Left ventricle myocardium superior (tissue), 1 donor: ENCODE data around the gene WHRN. TPM values are rescaled to one million over a fixed set of nuclear protein-coding genes. Genes with fewer than 3 reads are reported as not detected.

Source experiments
- ATAC-seq: fragments of 200-7000 bp; cut with Tn5 transposase; one replicate; pipeline ENCODE4 v1.9.1; 2020; ENCODE audit warnings: mild to moderate bottlenecking, moderate library complexity
- DNase-seq: peaks from one replicate; pipeline ENCODE4 v3.0.0-alpha.2; 2020
- intact Hi-C: fragments of 100-400 bp; cut with micrococcal nuclease; formaldehyde crosslinking; loops from one replicate; pipeline ENCODE4 v1.11.0; 2022
- total RNA-seq: library from RNA; stranded (reverse); fragmentation: NEBNext Ultra II Directional; extraction: Animal tissue kit (Norgen Biotek cat#: 25700); gene quantifications from one replicate; pipeline ENCODE4 v1.2.1, GENCODE V29; 2021
- donor health status: DM: no; HTN: yes; CAD: no; lungs with severe emphysema.

The WHRN gene
- total RNA-seq, 1 donor from 2014 or later = 0.57 TPM

- intact Hi-C loops = no loop called here
- ATAC-seq = no peak
- DNase-seq = no peak
Observed at GRCh38 chr9:114477642-114478041, 27.6 kb downstream of the WHRN start.

GRCh38 chr9:114476891-114477469, 28.3 kb downstream of the WHRN start:
- intact Hi-C loops = no loop called here
- no peak for ATAC-seq
- DNase-seq = no peak

- ATAC-seq = no peak
- no peak for DNase-seq
- intact Hi-C loops = no loop called here
Observed at GRCh38 chr9:114475412-114476135, 29.7 kb downstream of the WHRN start.

GRCh38 chr9:114474425-114474824, 30.8 kb downstream of the WHRN start:
- intact Hi-C loops = no loop called here
- DNase-seq (no peak), ATAC-seq (no peak)

GRCh38 chr9:114473447-114473801, 31.8 kb downstream of the WHRN start:
- no peak for ATAC-seq
- DNase-seq = no peak
- intact Hi-C loops = no loop called here

GRCh38 chr9:114472765-114473446, 32.4 kb downstream of the WHRN start:
- no peak for ATAC-seq
- intact Hi-C loops = no loop called here
- DNase-seq = no peak

- ATAC-seq = no peak
- intact Hi-C loops = no loop called here
- no peak for DNase-seq
Observed at GRCh38 chr9:114471157-114471556, 34.1 kb downstream of the WHRN start.

GRCh38 chr9:114470581-114470980, 34.7 kb downstream of the WHRN start:
- ATAC-seq (no peak), DNase-seq (no peak)
- intact Hi-C loops = no loop called here

- no peak for ATAC-seq
- intact Hi-C loops = no loop called here
- no peak for DNase-seq
Observed at GRCh38 chr9:114470121-114470520, 35.2 kb downstream of the WHRN start.

GRCh38 chr9:114469091-114469853, 36.0 kb downstream of the WHRN start:
- intact Hi-C loops = no loop called here
- no peak for ATAC-seq
- DNase-seq = no peak

GRCh38 chr9:114467910-114468309, 37.4 kb downstream of the WHRN start:
- ATAC-seq (no peak), DNase-seq (no peak)
- intact Hi-C loops = no loop called here

- ATAC-seq (no peak), DNase-seq (no peak)
- intact Hi-C loops = no loop called here
Observed at GRCh38 chr9:114467226-114467750, 38.0 kb downstream of the WHRN start.

GRCh38 chr9:114465906-114466900, 39.1 kb downstream of the WHRN start:
- intact Hi-C loops = no loop called here
- ATAC-seq (no peak), DNase-seq (no peak)

GRCh38 chr9:114465417-114465816, 39.9 kb downstream of the WHRN start:
- intact Hi-C loops = no loop called here
- ATAC-seq (no peak), DNase-seq (no peak)

- intact Hi-C loops = no loop called here
- no peak for ATAC-seq
Observed at GRCh38 chr9:114464281-114465051, 40.8 kb downstream of the WHRN start.

GRCh38 chr9:114462791-114463190, 42.5 kb downstream of the WHRN start:
- DNase-seq = no peak
- intact Hi-C loops = no loop called here
- ATAC-seq = no peak

More at GRCh38 chr9:114464281-114465051, 40.8 kb downstream of the WHRN start:
- DNase-seq = no peak

- intact Hi-C loops = no loop called here
- no peak for ATAC-seq
Observed at GRCh38 chr9:114461468-114461867, 43.8 kb downstream of the WHRN start.

More at GRCh38 chr9:114461468-114461867, 43.8 kb downstream of the WHRN start:
- DNase-seq = no peak
